ENCODE results near the gene DDX5. TPM values are rescaled to one million over a fixed set of nuclear protein-coding genes. Genes with fewer than 3 reads are reported as not detected.

The DDX5 gene
- total RNA-seq, 1 experiment from 2014 or later, result 798 TPM

DNA sequence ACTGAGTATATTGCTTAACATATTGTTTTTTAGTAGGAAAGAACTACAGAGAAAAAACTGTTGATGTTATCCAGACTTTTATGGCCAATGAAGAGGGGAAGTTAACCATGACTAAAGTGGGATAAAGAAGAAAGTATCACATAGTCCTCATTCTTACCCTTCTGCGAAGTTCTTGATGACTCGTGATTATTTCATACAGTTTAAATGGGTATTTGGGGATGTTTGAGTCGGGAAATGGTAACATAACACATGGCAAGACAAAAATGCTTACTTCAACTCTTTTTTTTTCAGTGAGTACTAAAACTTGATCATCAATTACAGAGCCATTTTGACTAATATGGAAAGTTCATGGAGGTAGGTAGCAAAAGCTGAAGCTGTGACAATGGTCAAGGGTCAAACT, 14.1 kb downstream of the DDX5 start:
- DNase-seq (ENCODE audit: low read depth, low spot score), result no peak
- Histone ChIP-seq H3K4me2 (ENCODE audit: low read length) (no peak overlapping the region), H3K9me2 (ENCODE audit: insufficient read depth) (no peaks in the 10 kb centered on the region), H3K27me3 (ENCODE audit: insufficient read depth, low read length) (no peaks in the 10 kb centered on the region), H3K9ac (ENCODE audit: low read length) (no peak overlapping the region), H3K79me2 (ENCODE audit: insufficient read depth, low read length) (peaks cover 59% of the 10 kb centered on the region), H3K4me1 (ENCODE audit: control insufficient read depth in 1 of 2, insufficient read depth in 2 of 2, low read length in 2 of 2) (peaks cover 4 to 9% of the 10 kb centered on the region in 2 experiments; a peak in 2 of 4 replicates), H3K9me3 (ENCODE audit: control insufficient read depth in 1 of 2, insufficient read depth in 1 of 2, low read depth in 1 of 2, low read length in 2 of 2) (no peaks in the 10 kb centered on the region), H3K36me3 (ENCODE audit: control insufficient read depth in 1 of 2, insufficient read depth in 2 of 2, low read length in 2 of 2) (peaks cover 28 to 39% of the 10 kb centered on the region in 2 experiments), H4K20me1 (ENCODE audit: insufficient read depth) (no peaks in the 10 kb centered on the region), H3K4me3 (replicated peaks in 1 of 2; ENCODE audit: low read depth in 1 of 2, low read length in 2 of 2) (no peak overlapping the region), H2AFZ (ENCODE audit: low read depth, low read length, poor library complexity, severe bottlenecking) (no peak overlapping the region), H3K27ac (ENCODE audit: low read depth, low read length) (no peak overlapping the region)
- RAD21 ChIA-PET (ENCODE audit: low non-redundant PET in 1 of 2, low total read pairs in 2 of 2, uncharacterized antibody in 2 of 2, unreplicated experiment in 2 of 2), result interaction anchor here in 1 of 2 experiments (0.7 kb wide), 1 partner anchor 19 kb away, joined by 6 read pairs; no protein-coding TSS in a partner anchor
- no TSS peak for BruUV-seq (replicated peaks)
- TF ChIP-seq TCF7L2 (IDR thresholded peaks at IDR 0.05; ENCODE audit: borderline replicate concordance, extremely low read depth, insufficient read depth, insufficient read length) (no peak), ZNF274 (IDR thresholded peaks at IDR 0.05; ENCODE audit: low read depth, low read length) (no peak), RAD21 (IDR thresholded peaks at IDR 0.05; ENCODE audit: low read depth) (no peak), ZBTB33 (IDR thresholded peaks at IDR 0.05; ENCODE audit: extremely low read depth, insufficient replicate concordance, low read length) (no peak), EZH2phosphoT487 (IDR thresholded peaks at IDR 0.05; ENCODE audit: borderline replicate concordance) (no peak), SRF (IDR thresholded peaks at IDR 0.05; ENCODE audit: low read depth) (no peak), CBX3 (IDR thresholded peaks at IDR 0.05; ENCODE audit: low read depth) (no peak), SP1 (IDR thresholded peaks at IDR 0.05; ENCODE audit: low read depth) (no peak)
- CTCF ChIA-PET, result interaction anchor here (0.9 to 4.7 kb wide), 8 partner anchors 10 to 72 kb away, joined by 3 to 168 read pairs (median 6); partner anchors contain the start of genes CEP95 and DDX5
- intact Hi-C loops (cut with micrococcal nuclease), result loop anchor here (1.0 to 10.0 kb wide), 3 partner anchors 72 to 347 kb away; no protein-coding TSS in a partner anchor
- no peak for ATAC-seq
- POLR2A ChIA-PET, result interaction anchor here (1.2 to 8.5 kb wide), 3 partner anchors 14 to 72 kb away, joined by 3 to 119 read pairs (median 6); partner anchors contain the start of genes CEP95 and DDX5
